Activated naive CD8-positive, alpha-beta T cell treated with anti-CD3 and anti-CD28 coated beads for 36 hours (primary cell): ENCODE results near the gene TMEM126A. TPM values are rescaled to one million over a fixed set of nuclear protein-coding genes. Genes with fewer than 3 reads are reported as not detected.
"Not testable (repeated sequence)": the region's sequence is repeated elsewhere in the genome, so short reads cannot be mapped to it uniquely, and the experiment has no call there.

Source experiments
- DNase-seq: peaks from one replicate; pipeline ENCODE4 v3.0.0; 2021
- H3K27ac Mint-ChIP-seq: one replicate; pipeline ENCODE4 v1.8.0; 2022; ENCODE audit warnings: mild to moderate bottlenecking, moderate library complexity, mixed read lengths
- H3K27me3 Mint-ChIP-seq: one replicate; pipeline ENCODE4 v1.8.0; 2022; ENCODE audit warnings: mild to moderate bottlenecking, mixed read lengths
- H3K36me3 Mint-ChIP-seq: one replicate; pipeline ENCODE4 v1.8.0; 2021; ENCODE audit warnings: mild to moderate bottlenecking, mixed read lengths
- H3K4me1 Mint-ChIP-seq: one replicate; pipeline ENCODE4 v1.8.0; 2021; ENCODE audit warnings: mixed read lengths
- H3K4me3 Mint-ChIP-seq: one replicate; pipeline ENCODE4 v1.8.0; 2022; ENCODE audit warnings: mild to moderate bottlenecking, moderate library complexity, mixed read lengths
- H3K9me3 Mint-ChIP-seq: one replicate; pipeline ENCODE4 v1.8.0; 2022; ENCODE audit warnings: mixed read lengths
- total RNA-seq, 2 experiments: library from RNA; stranded (reverse); gene quantifications; one replicate each; pipeline ENCODE4 v1.2.3, GENCODE V29; 2021

TMEM126A gene
- total RNA-seq, 2 experiments from 2014 or later: 53.7 to 55.9 TPM

- Mint-ChIP-seq H3K36me3 (peaks cover 10% of the 10 kb centered on the region), H3K27me3 (peaks cover 3% of the 10 kb centered on the region), H3K9me3 (no peaks in the 10 kb centered on the region), H3K27ac (no peak overlapping the region), H3K4me3 (no peak overlapping the region), H3K4me1 (peaks cover 8% of the 10 kb centered on the region)
- no peak for DNase-seq
These were observed 20.4 kb downstream of the TMEM126A start for GRCh38 chr11:85668157-85668556.

- not testable (repeated sequence) for DNase-seq, H3K4me3 Mint-ChIP-seq, H3K9me3 Mint-ChIP-seq, H3K4me1 Mint-ChIP-seq, H3K27ac Mint-ChIP-seq, H3K27me3 Mint-ChIP-seq, H3K36me3 Mint-ChIP-seq
These were observed 23.3 kb downstream of the TMEM126A start for GRCh38 chr11:85670949-85671663.

GRCh38 chr11:85672105-85672902 lies 24.5 kb downstream of the TMEM126A start:
- no peaks in the 10 kb centered on the region for H3K27me3 Mint-ChIP-seq
- no peak overlapping the region for H3K27ac Mint-ChIP-seq
- no peaks in the 10 kb centered on the region for H3K9me3 Mint-ChIP-seq
- no peak for DNase-seq
- H3K36me3 Mint-ChIP-seq: no peaks in the 10 kb centered on the region
- no peak overlapping the region for H3K4me3 Mint-ChIP-seq
- no peaks in the 10 kb centered on the region for H3K4me1 Mint-ChIP-seq

GRCh38 chr11:85673393-85673792 lies 25.6 kb downstream of the TMEM126A start:
- H3K27ac Mint-ChIP-seq: no peak overlapping the region
- H3K9me3 Mint-ChIP-seq: no peaks in the 10 kb centered on the region
- H3K4me1 Mint-ChIP-seq: no peaks in the 10 kb centered on the region
- H3K4me3 Mint-ChIP-seq: no peak overlapping the region
- no peaks in the 10 kb centered on the region for H3K36me3 Mint-ChIP-seq
- no peak for DNase-seq
- H3K27me3 Mint-ChIP-seq: no peaks in the 10 kb centered on the region

- Mint-ChIP-seq H3K4me3 (no peak overlapping the region), H3K9me3 (no peaks in the 10 kb centered on the region), H3K36me3 (peaks cover 5% of the 10 kb centered on the region), H3K4me1 (peaks cover 11% of the 10 kb centered on the region), H3K27ac (no peak overlapping the region), H3K27me3 (no peaks in the 10 kb centered on the region)
- no peak for DNase-seq
These were observed 31.8 kb downstream of the TMEM126A start for GRCh38 chr11:85679576-85679975.

- Mint-ChIP-seq H3K4me3 (no peak overlapping the region), H3K4me1 (peaks cover 11% of the 10 kb centered on the region), H3K9me3 (no peaks in the 10 kb centered on the region), H3K27ac (no peak overlapping the region), H3K36me3 (peaks cover 5% of the 10 kb centered on the region), H3K27me3 (no peaks in the 10 kb centered on the region)
- DNase-seq: no peak
These were observed 33.1 kb downstream of the TMEM126A start for GRCh38 chr11:85680897-85681296.

- H3K9me3 Mint-ChIP-seq: no peaks in the 10 kb centered on the region
- H3K4me3 Mint-ChIP-seq: peak overlapping the region; percentile 82
- DNase-seq: peak; percentile 80
- peaks cover 11% of the 10 kb centered on the region for H3K4me1 Mint-ChIP-seq
- H3K27me3 Mint-ChIP-seq: no peaks in the 10 kb centered on the region
- H3K27ac Mint-ChIP-seq: peak overlapping the region; percentile 86
- H3K36me3 Mint-ChIP-seq: peaks cover 5% of the 10 kb centered on the region
These were observed 34.9 kb downstream of the TMEM126A start for GRCh38 chr11:85682330-85683305.

GRCh38 chr11:85685125-85685819 lies 37.5 kb downstream of the TMEM126A start:
- Mint-ChIP-seq H3K36me3 (peaks cover 5% of the 10 kb centered on the region), H3K27ac (no peak overlapping the region), H3K9me3 (no peaks in the 10 kb centered on the region), H3K4me1 (peaks cover 11% of the 10 kb centered on the region), H3K27me3 (no peaks in the 10 kb centered on the region), H3K4me3 (no peak overlapping the region)
- no peak for DNase-seq

GRCh38 chr11:85685820-85686459 lies 38.2 kb downstream of the TMEM126A start, which contains the start of gene CCDC89:
TSS of gene CCDC89 (minus strand) at chr11:85686195. CDS start at chr11:85686130, 65 bp downstream.
- H3K9me3 Mint-ChIP-seq: no peaks in the 10 kb centered on the region
- H3K27me3 Mint-ChIP-seq: no peaks in the 10 kb centered on the region
- DNase-seq: no peak
- H3K4me1 Mint-ChIP-seq: peaks cover 11% of the 10 kb centered on the region
- no peak within 1 kb of the TSS for H3K4me3 Mint-ChIP-seq
- peaks cover 5% of the 10 kb centered on the region for H3K36me3 Mint-ChIP-seq
- no peak within 1 kb of the TSS for H3K27ac Mint-ChIP-seq

- Mint-ChIP-seq H3K27ac (no peak overlapping the region), H3K4me3 (no peak overlapping the region), H3K4me1 (peaks cover 15% of the 10 kb centered on the region), H3K36me3 (peaks cover under 1% of the 10 kb centered on the region), H3K9me3 (no peaks in the 10 kb centered on the region), H3K27me3 (no peaks in the 10 kb centered on the region)
- no peak for DNase-seq
These were observed 46.7 kb downstream of the TMEM126A start for GRCh38 chr11:85694385-85694980.

- peaks cover 26% of the 10 kb centered on the region for H3K4me1 Mint-ChIP-seq
- no peaks in the 10 kb centered on the region for H3K9me3 Mint-ChIP-seq
- DNase-seq: no peak
- H3K27ac Mint-ChIP-seq: no peak overlapping the region
- no peak overlapping the region for H3K4me3 Mint-ChIP-seq
- peaks cover 1% of the 10 kb centered on the region for H3K36me3 Mint-ChIP-seq
- H3K27me3 Mint-ChIP-seq: no peaks in the 10 kb centered on the region
These were observed 47.8 kb downstream of the TMEM126A start for GRCh38 chr11:85695546-85695945.

- no peak for DNase-seq
- H3K9me3 Mint-ChIP-seq: no peaks in the 10 kb centered on the region
- H3K36me3 Mint-ChIP-seq: peaks cover 1% of the 10 kb centered on the region
- no peak overlapping the region for H3K4me3 Mint-ChIP-seq
- no peak overlapping the region for H3K27ac Mint-ChIP-seq
- peaks cover 27% of the 10 kb centered on the region for H3K4me1 Mint-ChIP-seq
- H3K27me3 Mint-ChIP-seq: no peaks in the 10 kb centered on the region
These were observed 50.0 kb downstream of the TMEM126A start for GRCh38 chr11:85697747-85698146.

- no peak for DNase-seq
- Mint-ChIP-seq H3K9me3 (no peaks in the 10 kb centered on the region), H3K4me1 (peaks cover 27% of the 10 kb centered on the region), H3K36me3 (peaks cover 1% of the 10 kb centered on the region), H3K27me3 (no peaks in the 10 kb centered on the region), H3K4me3 (no peak overlapping the region), H3K27ac (no peak overlapping the region)
These were observed 50.4 kb downstream of the TMEM126A start for GRCh38 chr11:85698195-85698594.
